HCT116 (cell line): ENCODE data around the gene ZBTB7B.

Source experiments
- ATF3 ChIP-seq: IDR thresholded peaks from 2 replicates; pipeline ENCODE4 v1.6.1; 2012
- CTCF ChIP-seq, 3 experiments: fragments of 200-600 bp in 1 of 3; sonication (generic) in 1 of 3; IDR thresholded peaks in 2 of 3; conservative IDR thresholded peaks in 1 of 3; 2 replicates each; pipeline ENCODE4 v1.5.1; 2012 to 2017; ENCODE audit warnings: low read depth in 2 of 3, low read length in 2 of 3, antibody characterized with exemption in 1 of 3, borderline replicate concordance in 1 of 3, control low read depth in 1 of 3, mild to moderate bottlenecking in 1 of 3, mixed read lengths in 1 of 3, mixed run types in 1 of 3, moderate library complexity in 1 of 3; ENCODE audit not compliant: insufficient read depth in 1 of 3
- ELF1 ChIP-seq: IDR thresholded peaks from 2 replicates; pipeline ENCODE4 v1.6.1; 2012; ENCODE audit warnings: low read depth, borderline replicate concordance
- EZH2 ChIP-seq: fragments of 200-600 bp; sonication (generic); IDR thresholded peaks from 2 replicates; pipeline ENCODE4 v1.6.1; 2017; ENCODE audit warnings: antibody characterized with exemption, mixed run types
- JUND ChIP-seq: IDR thresholded peaks from 2 replicates; pipeline ENCODE4 v1.6.1; 2012
- MAX ChIP-seq: IDR thresholded peaks from 2 replicates; pipeline ENCODE4 v1.6.1; 2012
- POLR2A ChIP-seq: IDR thresholded peaks from 2 replicates; pipeline ENCODE4 v1.7.0; 2011; ENCODE audit warnings: borderline replicate concordance; ENCODE audit not compliant: insufficient read depth, insufficient read length; ENCODE audit errors: extremely low read depth
- POLR2AphosphoS5 ChIP-seq: IDR thresholded peaks from 2 replicates; pipeline ENCODE4 v1.6.1; 2011; ENCODE audit warnings: mild to moderate bottlenecking, low read depth, low read length, moderate library complexity
- REST ChIP-seq: IDR thresholded peaks from 2 replicates; pipeline ENCODE4 v1.6.1; 2012; ENCODE audit warnings: low read depth
- TCF7L2 ChIP-seq: IDR thresholded peaks from 2 replicates; pipeline ENCODE4 v1.7.0; 2011; ENCODE audit warnings: borderline replicate concordance, inconsistent platforms; ENCODE audit not compliant: insufficient read depth, insufficient read length; ENCODE audit errors: extremely low read depth
- YY1 ChIP-seq: IDR thresholded peaks from 2 replicates; pipeline ENCODE4 v1.6.1; 2011; ENCODE audit warnings: low read length, low read depth, moderate library complexity, mild to moderate bottlenecking; ENCODE audit not compliant: insufficient replicate concordance; ENCODE audit errors: extremely low read depth
- ZNF274 ChIP-seq: fragments of 200-500 bp; sonication (Bioruptor generic); IDR thresholded peaks from 2 replicates; pipeline ENCODE4 v1.6.1; 2014; ENCODE audit warnings: mild to moderate bottlenecking, low read depth, low read length, inconsistent platforms

DNA sequence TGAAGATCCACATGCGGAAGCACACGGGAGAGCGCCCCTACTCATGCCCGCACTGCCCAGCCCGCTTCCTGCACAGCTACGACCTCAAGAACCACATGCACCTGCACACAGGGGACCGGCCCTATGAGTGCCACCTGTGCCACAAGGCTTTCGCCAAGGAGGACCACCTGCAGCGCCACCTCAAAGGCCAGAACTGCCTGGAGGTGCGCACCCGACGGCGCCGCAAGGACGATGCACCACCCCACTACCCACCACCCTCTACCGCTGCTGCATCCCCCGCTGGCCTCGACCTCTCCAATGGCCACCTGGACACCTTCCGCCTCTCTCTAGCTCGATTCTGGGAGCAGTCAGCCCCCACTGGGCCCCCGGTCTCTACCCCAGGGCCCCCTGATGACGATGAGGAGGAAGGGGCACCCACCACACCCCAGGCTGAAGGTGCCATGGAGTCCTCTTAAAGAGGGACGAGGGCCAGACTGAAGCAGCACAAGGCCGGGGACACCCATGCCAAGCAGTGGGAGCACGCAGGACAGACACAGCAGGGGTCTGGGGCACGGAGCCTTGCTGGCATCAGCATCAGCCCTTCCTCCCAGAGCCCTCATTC is 13.7 kb downstream of the ZBTB7B start:
- TF ChIP-seq POLR2AphosphoS5 (0 out of 2 replicates have a peak, but pooled peaks have one; percentile 1), POLR2A (no peak), CTCF (IDR thresholded peaks at IDR 0.05 in 2 of 3, conservative IDR thresholded peaks at IDR 0.05 in 1 of 3; ENCODE audit: borderline replicate concordance in 1 of 3, insufficient read depth in 1 of 3, low read depth in 2 of 3, low read length in 2 of 3) (no peak), JUND (no peak), TCF7L2 (no peak), EZH2 (no peak), YY1 (no peak), ELF1 (no peak), MAX (no peak), REST (no peak), ZNF274 (no peak), ATF3 (no peak)
